Mammary epithelial cell (primary cell): ENCODE results near the gene PPM1B.

ENCODE experiments used
- EZH2 ChIP-seq: IDR thresholded peaks from 2 replicates; pipeline ENCODE4 v1.6.1; 2012; ENCODE audit warnings: low read length, inconsistent platforms, borderline replicate concordance
- TF ChIP-seq, protein P1 (sequence below), 2 donors: IDR thresholded peaks in 1 of 2; conservative IDR thresholded peaks in 1 of 2; 2 replicates each; pipeline ENCODE4 v1.5.1; 2011 to 2012; ENCODE audit warnings: inconsistent platforms in 2 of 2, low read length in 2 of 2, mild to moderate bottlenecking in 2 of 2, control low read depth in 1 of 2, low read depth in 1 of 2; ENCODE audit not compliant: insufficient read depth in 1 of 2; ENCODE audit errors: extremely low read depth in 1 of 2

DNA sequence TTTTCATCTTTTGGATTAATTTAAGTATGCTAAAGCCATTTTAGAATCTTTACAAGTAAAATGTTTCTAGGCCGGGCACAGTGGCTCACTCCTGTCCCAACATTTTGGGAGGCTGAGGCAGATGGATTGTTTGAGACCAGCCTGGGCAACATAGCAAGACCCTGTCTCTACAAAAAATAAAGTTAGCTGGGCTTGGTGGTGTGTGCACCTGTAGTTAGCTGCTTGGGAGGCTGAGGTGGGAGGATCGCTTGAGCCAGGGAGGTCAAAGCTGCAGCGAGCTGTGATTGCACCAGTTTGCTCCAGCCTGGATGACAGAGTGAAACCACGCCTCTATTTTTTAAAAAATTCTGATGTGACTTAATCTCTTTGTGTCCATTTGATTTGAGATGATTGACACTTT lies 3.9 kb downstream of the PPM1B start:
- TF ChIP-seq, protein P1, sequence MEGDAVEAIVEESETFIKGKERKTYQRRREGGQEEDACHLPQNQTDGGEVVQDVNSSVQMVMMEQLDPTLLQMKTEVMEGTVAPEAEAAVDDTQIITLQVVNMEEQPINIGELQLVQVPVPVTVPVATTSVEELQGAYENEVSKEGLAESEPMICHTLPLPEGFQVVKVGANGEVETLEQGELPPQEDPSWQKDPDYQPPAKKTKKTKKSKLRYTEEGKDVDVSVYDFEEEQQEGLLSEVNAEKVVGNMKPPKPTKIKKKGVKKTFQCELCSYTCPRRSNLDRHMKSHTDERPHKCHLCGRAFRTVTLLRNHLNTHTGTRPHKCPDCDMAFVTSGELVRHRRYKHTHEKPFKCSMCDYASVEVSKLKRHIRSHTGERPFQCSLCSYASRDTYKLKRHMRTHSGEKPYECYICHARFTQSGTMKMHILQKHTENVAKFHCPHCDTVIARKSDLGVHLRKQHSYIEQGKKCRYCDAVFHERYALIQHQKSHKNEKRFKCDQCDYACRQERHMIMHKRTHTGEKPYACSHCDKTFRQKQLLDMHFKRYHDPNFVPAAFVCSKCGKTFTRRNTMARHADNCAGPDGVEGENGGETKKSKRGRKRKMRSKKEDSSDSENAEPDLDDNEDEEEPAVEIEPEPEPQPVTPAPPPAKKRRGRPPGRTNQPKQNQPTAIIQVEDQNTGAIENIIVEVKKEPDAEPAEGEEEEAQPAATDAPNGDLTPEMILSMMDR (conservative IDR thresholded peaks at IDR 0.05 in 1 of 2, IDR thresholded peaks at IDR 0.05 in 1 of 2; ENCODE audit: extremely low read depth in 1 of 2, insufficient read depth in 1 of 2, low read depth in 1 of 2, low read length in 2 of 2), result no peak
- TF ChIP-seq EZH2, result no peak
